ENCODE data around the gene ANKRD16.
"Not testable (repeated sequence)": the region's sequence is repeated elsewhere in the genome, so short reads cannot be mapped to it uniquely, and the experiment has no call there.

Gene ANKRD16

GRCh38 chr10:5862981-5863685 lies 26.6 kb downstream of the ANKRD16 start:
- not testable (repeated sequence) for H3K9me3 Mint-ChIP-seq; H3K27me3 Mint-ChIP-seq; H3K27ac Mint-ChIP-seq (ENCODE audit: low read depth); H3K4me1 Mint-ChIP-seq; ATAC-seq (replicated peaks; ENCODE audit: extremely low read depth, poor library complexity, severe bottlenecking); DNase-seq (ENCODE audit: low spot score in 2 of 2); H3K4me3 Mint-ChIP-seq; H3K36me3 Mint-ChIP-seq (ENCODE audit: insufficient read depth)

- Mint-ChIP-seq H3K4me1 (no peaks in the 10 kb centered on the region), H3K36me3 (ENCODE audit: insufficient read depth) (no peaks in the 10 kb centered on the region), H3K27me3 (no peaks in the 10 kb centered on the region), H3K27ac (ENCODE audit: low read depth) (no peak overlapping the region), H3K4me3 (no peak overlapping the region), H3K9me3 (no peaks in the 10 kb centered on the region)
- no peak for DNase-seq (ENCODE audit: low spot score in 2 of 2)
- no peak for ATAC-seq (replicated peaks; ENCODE audit: extremely low read depth, poor library complexity, severe bottlenecking)
These were observed 27.2 kb downstream of the ANKRD16 start for GRCh38 chr10:5862360-5862961.

- H3K9me3 Mint-ChIP-seq: no peaks in the 10 kb centered on the region
- no peak overlapping the region for H3K4me3 Mint-ChIP-seq
- DNase-seq (ENCODE audit: low spot score in 2 of 2): no peak
- no peak overlapping the region for H3K27ac Mint-ChIP-seq (ENCODE audit: low read depth)
- H3K36me3 Mint-ChIP-seq (ENCODE audit: insufficient read depth): no peaks in the 10 kb centered on the region
- H3K27me3 Mint-ChIP-seq: peaks cover 7% of the 10 kb centered on the region
- no peaks in the 10 kb centered on the region for H3K4me1 Mint-ChIP-seq
- no peak for ATAC-seq (replicated peaks; ENCODE audit: extremely low read depth, poor library complexity, severe bottlenecking)
These were observed 29.6 kb downstream of the ANKRD16 start for GRCh38 chr10:5860066-5860465.

GRCh38 chr10:5858811-5859210 lies 30.9 kb downstream of the ANKRD16 start:
- H3K36me3 Mint-ChIP-seq (ENCODE audit: insufficient read depth): no peaks in the 10 kb centered on the region
- H3K27ac Mint-ChIP-seq (ENCODE audit: low read depth): no peak overlapping the region
- DNase-seq (ENCODE audit: low spot score in 2 of 2) (no peak), ATAC-seq (replicated peaks; ENCODE audit: extremely low read depth, poor library complexity, severe bottlenecking) (no peak)
- no peaks in the 10 kb centered on the region for H3K4me1 Mint-ChIP-seq
- no peaks in the 10 kb centered on the region for H3K9me3 Mint-ChIP-seq
- no peak overlapping the region for H3K4me3 Mint-ChIP-seq
- H3K27me3 Mint-ChIP-seq: peaks cover 7% of the 10 kb centered on the region

- Mint-ChIP-seq H3K36me3 (ENCODE audit: insufficient read depth) (no peaks in the 10 kb centered on the region), H3K9me3 (no peaks in the 10 kb centered on the region), H3K4me3 (no peak overlapping the region), H3K27me3 (peaks cover 18% of the 10 kb centered on the region), H3K27ac (ENCODE audit: low read depth) (no peak overlapping the region), H3K4me1 (no peaks in the 10 kb centered on the region)
- ATAC-seq (replicated peaks; ENCODE audit: extremely low read depth, poor library complexity, severe bottlenecking): no peak
- DNase-seq (ENCODE audit: low spot score in 2 of 2): no peak
These were observed 33.0 kb downstream of the ANKRD16 start for GRCh38 chr10:5856701-5857004.

- ATAC-seq (replicated peaks; ENCODE audit: extremely low read depth, poor library complexity, severe bottlenecking) (no peak), DNase-seq (ENCODE audit: low spot score in 2 of 2) (no peak)
- no peaks in the 10 kb centered on the region for H3K9me3 Mint-ChIP-seq
- no peak overlapping the region for H3K27ac Mint-ChIP-seq (ENCODE audit: low read depth)
- H3K4me1 Mint-ChIP-seq: no peaks in the 10 kb centered on the region
- no peak overlapping the region for H3K4me3 Mint-ChIP-seq
- peaks cover 18% of the 10 kb centered on the region for H3K27me3 Mint-ChIP-seq
- no peaks in the 10 kb centered on the region for H3K36me3 Mint-ChIP-seq (ENCODE audit: insufficient read depth)
These were observed 33.6 kb downstream of the ANKRD16 start for GRCh38 chr10:5855979-5856700.

GRCh38 chr10:5854131-5854475 lies 35.6 kb downstream of the ANKRD16 start:
- no peak for DNase-seq (ENCODE audit: low spot score in 2 of 2)
- no peak for ATAC-seq (replicated peaks; ENCODE audit: extremely low read depth, poor library complexity, severe bottlenecking)
- no peaks in the 10 kb centered on the region for H3K36me3 Mint-ChIP-seq (ENCODE audit: insufficient read depth)
- H3K4me1 Mint-ChIP-seq: no peaks in the 10 kb centered on the region
- no peak overlapping the region for H3K27ac Mint-ChIP-seq (ENCODE audit: low read depth)
- no peak overlapping the region for H3K4me3 Mint-ChIP-seq
- peaks cover 18% of the 10 kb centered on the region for H3K27me3 Mint-ChIP-seq
- H3K9me3 Mint-ChIP-seq: no peaks in the 10 kb centered on the region

GRCh38 chr10:5846667-5847066 lies 43.0 kb downstream of the ANKRD16 start:
- not testable (repeated sequence) for H3K27ac Mint-ChIP-seq (ENCODE audit: low read depth); H3K9me3 Mint-ChIP-seq; H3K4me3 Mint-ChIP-seq; H3K36me3 Mint-ChIP-seq (ENCODE audit: insufficient read depth); H3K27me3 Mint-ChIP-seq; H3K4me1 Mint-ChIP-seq; DNase-seq (ENCODE audit: low spot score in 2 of 2); ATAC-seq (replicated peaks; ENCODE audit: extremely low read depth, poor library complexity, severe bottlenecking)

GRCh38 chr10:5844345-5845055 lies 45.2 kb downstream of the ANKRD16 start:
- Mint-ChIP-seq H3K4me1 (no peaks in the 10 kb centered on the region), H3K27me3 (peaks cover 16% of the 10 kb centered on the region), H3K27ac (ENCODE audit: low read depth) (peak overlapping the region; percentile 17), H3K9me3 (no peaks in the 10 kb centered on the region), H3K4me3 (no peak overlapping the region), H3K36me3 (ENCODE audit: insufficient read depth) (peaks cover 3% of the 10 kb centered on the region)
- ATAC-seq (replicated peaks; ENCODE audit: extremely low read depth, poor library complexity, severe bottlenecking) (no peak), DNase-seq (ENCODE audit: low spot score in 2 of 2) (no peak)

- Mint-ChIP-seq H3K9me3 (no peaks in the 10 kb centered on the region), H3K27me3 (peaks cover 16% of the 10 kb centered on the region), H3K4me1 (no peaks in the 10 kb centered on the region), H3K4me3 (no peak overlapping the region), H3K36me3 (ENCODE audit: insufficient read depth) (peaks cover 3% of the 10 kb centered on the region), H3K27ac (ENCODE audit: low read depth) (peak overlapping the region; percentile 17)
- DNase-seq (ENCODE audit: low spot score in 2 of 2) (no peak), ATAC-seq (replicated peaks; ENCODE audit: extremely low read depth, poor library complexity, severe bottlenecking) (no peak)
These were observed 45.9 kb downstream of the ANKRD16 start for GRCh38 chr10:5843686-5844344.

- Mint-ChIP-seq H3K27ac (ENCODE audit: low read depth) (no peak overlapping the region), H3K4me3 (no peak overlapping the region), H3K36me3 (ENCODE audit: insufficient read depth) (peaks cover 3% of the 10 kb centered on the region), H3K27me3 (peaks cover 16% of the 10 kb centered on the region), H3K4me1 (no peaks in the 10 kb centered on the region), H3K9me3 (no peaks in the 10 kb centered on the region)
- DNase-seq (ENCODE audit: low spot score in 2 of 2) (no peak), ATAC-seq (replicated peaks; ENCODE audit: extremely low read depth, poor library complexity, severe bottlenecking) (no peak)
These were observed 47.7 kb downstream of the ANKRD16 start for GRCh38 chr10:5841965-5842364.
